ENCODE measurements around the gene POPDC3.
"Not testable (repeated sequence)": the region's sequence is repeated elsewhere in the genome, so short reads cannot be mapped to it uniquely, and the experiment has no call there.

POPDC3 gene

GRCh38 chr6:105179244-105180065, at the start of gene POPDC3:
Gene POPDC3, minus strand, starts transcription at chr6:105180014. Its CDS starts 18,105 bp downstream, at chr6:105161909.
- TF ChIP-seq ZFX (IDR thresholded peaks at IDR 0.05) (no peak), CTCF (conservative IDR thresholded peaks at IDR 0.05) (no peak)

GRCh38 chr6:105227295-105227767, 47.5 kb upstream of the POPDC3 start:
- TF ChIP-seq ZFX (IDR thresholded peaks at IDR 0.05) (no peak), CTCF (conservative IDR thresholded peaks at IDR 0.05) (no peak)
- H3K27ac ChIP-seq = no peak overlapping the region

More at GRCh38 chr6:105179244-105180065, at the start of gene POPDC3:
- H3K27ac ChIP-seq = peak within 1 kb of the TSS; percentile 7; the same call in 1 of the 2 replicates

GRCh38 chr6:105226598-105227294, 46.9 kb upstream of the POPDC3 start:
- H3K27ac ChIP-seq = no peak overlapping the region
- TF ChIP-seq ZFX (IDR thresholded peaks at IDR 0.05) (no peak), CTCF (conservative IDR thresholded peaks at IDR 0.05) (no peak)

- TF ChIP-seq ZFX (IDR thresholded peaks at IDR 0.05) = no peak
- no peak for TF ChIP-seq CTCF (conservative IDR thresholded peaks at IDR 0.05)
- H3K27ac ChIP-seq = no peak overlapping the region
These were observed 43.4 kb upstream of the POPDC3 start for GRCh38 chr6:105223242-105223641.

GRCh38 chr6:105221219-105221618, 41.4 kb upstream of the POPDC3 start:
- not testable (repeated sequence) for H3K27ac ChIP-seq

- TF ChIP-seq ZFX (IDR thresholded peaks at IDR 0.05) (no peak), CTCF (conservative IDR thresholded peaks at IDR 0.05) (no peak)
- no peak overlapping the region for H3K27ac ChIP-seq
These were observed 40.4 kb upstream of the POPDC3 start for GRCh38 chr6:105220186-105220585.

- H3K27ac ChIP-seq = not testable (repeated sequence)
These were observed 39.4 kb upstream of the POPDC3 start for GRCh38 chr6:105219218-105219617.

GRCh38 chr6:105215506-105215905, 35.7 kb upstream of the POPDC3 start:
- H3K27ac ChIP-seq = no peak overlapping the region
- TF ChIP-seq ZFX (IDR thresholded peaks at IDR 0.05) = no peak
- TF ChIP-seq CTCF (conservative IDR thresholded peaks at IDR 0.05) = no peak
